H54 (cell line): ENCODE measurements around the gene HDAC4.

Source experiments
- DNase-seq: peaks from one replicate; pipeline ENCODE4 v3.0.0; 2011; ENCODE audit warnings: low spot score, mixed read lengths; ENCODE audit not compliant: insufficient read length
- FAIRE-seq: peaks from 3 replicates; lab custom pipeline; 2011; peaks lifted over from hg19 to GRCh38; lab: Jason Lieb, UNC
- POLR2A ChIP-seq: IDR thresholded peaks from 2 replicates; pipeline ENCODE4 v1.6.1; 2011; ENCODE audit warnings: low read depth, mild to moderate bottlenecking, low read length

The HDAC4 gene

GRCh38 chr2:239052798-239053665, 347.8 kb downstream of the HDAC4 start:
- no peak for FAIRE-seq
- DNase-seq = no peak
- no peak for TF ChIP-seq POLR2A

- DNase-seq = no peak
- no peak for TF ChIP-seq POLR2A
Measured at GRCh38 chr2:239051891-239052445, 348.9 kb downstream of the HDAC4 start.

GRCh38 chr2:239050252-239050649, 350.6 kb downstream of the HDAC4 start:
- no peak for DNase-seq
- TF ChIP-seq POLR2A = no peak
- no peak for FAIRE-seq

More at GRCh38 chr2:239051891-239052445, 348.9 kb downstream of the HDAC4 start:
- FAIRE-seq = no peak

GRCh38 chr2:239049421-239050251, 351.2 kb downstream of the HDAC4 start:
- FAIRE-seq = no peak
- DNase-seq = no peak
- no peak for TF ChIP-seq POLR2A

- DNase-seq (no peak), FAIRE-seq (no peak)
- no peak for TF ChIP-seq POLR2A
Measured at GRCh38 chr2:239048736-239049135, 352.1 kb downstream of the HDAC4 start.

GRCh38 chr2:239047861-239048260, 353.0 kb downstream of the HDAC4 start:
- DNase-seq (no peak), FAIRE-seq (no peak)
- TF ChIP-seq POLR2A = no peak

DNA sequence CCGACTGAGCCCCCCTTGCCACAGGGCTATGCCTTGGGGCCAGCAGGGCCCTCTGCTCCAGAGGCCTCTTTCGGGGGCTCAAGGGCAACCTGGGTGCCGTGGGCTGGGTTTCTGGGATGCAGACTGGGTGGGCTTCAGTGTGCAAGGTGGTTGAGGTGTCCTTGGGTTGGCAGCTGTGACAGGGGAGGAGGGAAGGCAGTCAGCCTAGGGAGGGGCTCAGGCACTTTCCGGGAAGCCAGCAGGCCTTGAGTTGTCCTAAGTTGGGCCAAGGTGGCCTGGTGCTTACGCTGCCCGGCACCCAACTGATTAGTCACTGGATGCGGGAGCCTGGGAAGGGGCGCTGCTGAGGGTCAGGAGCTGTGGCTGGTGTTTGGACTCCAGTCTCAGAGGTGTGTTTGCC, 353.4 kb downstream of the HDAC4 start:
- no peak for TF ChIP-seq POLR2A
- DNase-seq (no peak), FAIRE-seq (no peak)

DNA sequence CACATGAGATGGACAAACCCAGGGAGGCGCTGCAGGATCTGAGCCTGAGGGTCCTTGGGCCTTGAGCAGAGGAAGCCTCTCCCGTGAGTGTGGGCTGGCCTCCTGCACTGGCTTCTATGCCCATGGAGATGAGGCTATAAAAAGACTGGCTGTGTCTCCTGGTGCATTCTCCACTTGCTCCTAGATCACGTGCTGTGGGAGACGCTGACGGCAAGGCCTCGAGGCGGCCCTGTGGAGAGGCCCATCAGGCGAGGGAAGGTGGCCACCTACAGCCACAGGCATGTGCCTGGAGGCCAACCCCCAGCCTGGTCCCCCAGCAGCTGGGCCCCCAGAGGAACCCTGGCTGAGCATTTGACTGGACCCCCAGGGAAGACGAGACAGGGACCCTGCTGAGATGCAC, 354.0 kb downstream of the HDAC4 start:
- FAIRE-seq (no peak), DNase-seq (no peak)
- no peak for TF ChIP-seq POLR2A

- DNase-seq (no peak), FAIRE-seq (no peak)
- TF ChIP-seq POLR2A = no peak
Measured at GRCh38 chr2:239044336-239044735, 356.5 kb downstream of the HDAC4 start.

GRCh38 chr2:239043326-239043725, 357.5 kb downstream of the HDAC4 start:
- FAIRE-seq (no peak), DNase-seq (no peak)
- TF ChIP-seq POLR2A = no peak

GRCh38 chr2:239042551-239043320, 358.1 kb downstream of the HDAC4 start:
- no peak for TF ChIP-seq POLR2A
- no peak for DNase-seq
- no peak for FAIRE-seq

DNA sequence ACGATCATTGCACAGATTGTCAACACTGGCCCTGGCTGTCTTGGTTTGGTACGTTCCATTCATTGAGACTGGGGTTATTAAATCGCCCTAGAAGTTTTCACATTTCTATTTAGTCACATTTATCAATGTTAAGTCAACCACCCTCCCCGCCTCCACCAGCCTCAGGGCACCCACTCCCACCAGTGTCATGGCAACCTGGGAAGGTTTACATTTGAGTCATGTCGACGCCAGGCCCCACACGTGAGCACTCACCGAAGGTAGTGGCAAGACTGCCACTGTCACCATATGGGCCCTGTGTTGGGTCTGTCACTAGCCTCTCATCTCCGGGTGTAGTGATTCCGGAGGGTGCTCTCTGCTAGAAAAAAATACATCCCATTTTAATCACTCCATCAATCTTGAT, 358.8 kb downstream of the HDAC4 start:
- TF ChIP-seq POLR2A = no peak
- DNase-seq (no peak), FAIRE-seq (no peak)

DNA sequence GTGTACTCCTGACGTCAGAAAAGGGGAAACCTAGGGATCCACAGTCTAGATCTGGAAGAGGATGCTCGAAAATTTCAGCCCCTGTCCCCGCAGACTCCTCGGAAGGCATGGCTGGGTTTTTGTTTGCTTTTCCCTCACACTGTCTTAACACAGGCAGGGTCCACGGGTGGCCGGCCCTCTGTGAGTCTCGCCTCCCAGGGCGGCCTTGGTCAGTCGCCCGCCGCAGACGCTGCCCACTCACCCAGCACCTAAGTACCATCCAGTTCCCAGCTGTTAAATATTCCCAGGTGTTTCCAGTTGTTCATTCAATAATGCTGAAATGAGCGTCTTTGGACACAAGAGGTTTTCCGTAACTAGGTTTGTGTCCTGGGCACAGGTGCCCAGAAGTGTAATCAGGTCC, 359.8 kb downstream of the HDAC4 start:
- TF ChIP-seq POLR2A = no peak
- FAIRE-seq = no peak
- no peak for DNase-seq
